ENCODE measurements around the gene TADA2B. TPM values are rescaled to one million over a fixed set of nuclear protein-coding genes. Genes with fewer than 3 reads are reported as not detected.

The TADA2B gene
- total and polyA plus RNA-seq, 2 experiments from 2014 or later: 3.6 to 11.4 TPM

GRCh38 chr4:7059662-7060061 lies 16.5 kb downstream of the TADA2B start:
- Histone ChIP-seq H3K4me1 (ENCODE audit: insufficient read depth) (no peaks in the 10 kb centered on the region), H3F3A (replicated peaks; ENCODE audit: low read depth) (peaks cover 9% of the 10 kb centered on the region; the same call in 1 of the 2 replicates), H3K79me2 (replicated peaks; ENCODE audit: insufficient read depth) (peaks cover 18% of the 10 kb centered on the region), H4K20me1 (replicated peaks; ENCODE audit: insufficient read depth) (peaks cover 34% of the 10 kb centered on the region), H3K4me3 (no peak overlapping the region), H2AFZ (no peak overlapping the region), H3K9me2 (ENCODE audit: insufficient read depth) (no peaks in the 10 kb centered on the region), H3K27me3 (ENCODE audit: insufficient read depth) (no peaks in the 10 kb centered on the region), H3K27ac (ENCODE audit: low read depth) (no peak overlapping the region), H3K4me2 (no peak overlapping the region), H3K36me3 (ENCODE audit: insufficient read depth) (peaks cover 34% of the 10 kb centered on the region)
- Mint-ChIP-seq H3K27ac (no peak overlapping the region), H3K4me1 (peaks cover 5% of the 10 kb centered on the region; the same call in 1 of the 3 replicates), H3K27me3 (ENCODE audit: insufficient read depth, low read depth, poor library complexity) (peaks cover 2% of the 10 kb centered on the region), H3K9me3 (no peaks in the 10 kb centered on the region), H3K4me3 (no peak overlapping the region), H3K36me3 (ENCODE audit: low read depth) (peaks cover 54% of the 10 kb centered on the region)
- no peak for ATAC-seq
- no peak for DNase-seq (ENCODE audit: low spot score)
- no peak for TF ChIP-seq CREB1 (CRISPR knock-in tag; IDR thresholded peaks at IDR 0.05; ENCODE audit: low read depth)
- no peak for TF ChIP-seq ZNF462 (CRISPR knock-in tag; IDR thresholded peaks at IDR 0.05)
- TF ChIP-seq REST (IDR thresholded peaks at IDR 0.05; ENCODE audit: unreplicated experiment): no peak
- no peak for TF ChIP-seq CTCF (conservative IDR thresholded peaks at IDR 0.05; ENCODE audit: low read depth in 2 of 2)
- no peak for TF ChIP-seq ZNF114 (CRISPR knock-in tag; IDR thresholded peaks at IDR 0.05)
- TF ChIP-seq EZH2 (IDR thresholded peaks at IDR 0.05; ENCODE audit: low read depth, unreplicated experiment): no peak
- TF ChIP-seq STAT1 (IDR thresholded peaks at IDR 0.05; ENCODE audit: unreplicated experiment): no peak
- TF ChIP-seq POLR2AphosphoS5 (IDR thresholded peaks at IDR 0.05; ENCODE audit: low read depth): no peak
- no peak for TF ChIP-seq EZH2phosphoT487 (IDR thresholded peaks at IDR 0.05; ENCODE audit: unreplicated experiment)

Data from GM23338 (cell line).